ENCODE measurements around the gene ARL6.
A peak's percentile ranks its signal among the peaks of the same experiment; 100 is the strongest.
"Not testable (repeated sequence)": the region's sequence is repeated elsewhere in the genome, so short reads cannot be mapped to it uniquely, and the experiment has no call there.

The ARL6 gene

GRCh38 chr3:97821774-97822358, 57.3 kb downstream of the ARL6 start, which contains the start of gene CRYBG3:
Gene CRYBG3, plus strand, starts transcription at chr3:97822011. Its CDS starts 196 bp downstream, at chr3:97822207.
- peak; percentile 68 for DNase-seq (ENCODE audit: low read depth)

DNA sequence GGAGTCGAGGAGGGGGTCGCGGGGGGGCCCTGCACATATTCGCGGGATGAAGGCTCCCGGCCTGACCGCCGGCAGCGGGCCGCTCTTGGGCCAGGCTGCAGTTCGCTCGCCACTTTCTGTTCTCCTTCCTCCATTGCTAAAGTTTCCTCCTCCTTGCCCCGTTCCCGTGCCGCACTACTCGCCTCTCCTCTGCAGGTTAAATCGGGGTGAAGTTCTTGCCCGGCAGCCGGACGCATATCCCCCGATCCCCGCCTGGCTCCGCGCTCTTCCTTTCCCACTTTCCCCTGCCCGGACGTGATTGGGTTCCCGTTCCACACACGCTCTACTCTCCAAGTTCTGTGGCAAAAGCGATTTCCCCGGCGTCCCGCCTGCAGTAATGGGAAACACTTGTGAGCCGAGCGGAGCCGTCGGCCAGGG, 57.8 kb downstream of the ARL6 start:
- DNase-seq (ENCODE audit: low read depth), result peak; percentile 58

- no peak for DNase-seq (ENCODE audit: low read depth)
Observed at GRCh38 chr3:97823046-97824004, 58.8 kb downstream of the ARL6 start.

- peak; percentile 77 for DNase-seq (ENCODE audit: low read depth)
Observed at GRCh38 chr3:97825101-97825500, 60.5 kb downstream of the ARL6 start.

- DNase-seq (ENCODE audit: low read depth), result no peak
Observed at GRCh38 chr3:97827741-97828471, 63.3 kb downstream of the ARL6 start.

DNA sequence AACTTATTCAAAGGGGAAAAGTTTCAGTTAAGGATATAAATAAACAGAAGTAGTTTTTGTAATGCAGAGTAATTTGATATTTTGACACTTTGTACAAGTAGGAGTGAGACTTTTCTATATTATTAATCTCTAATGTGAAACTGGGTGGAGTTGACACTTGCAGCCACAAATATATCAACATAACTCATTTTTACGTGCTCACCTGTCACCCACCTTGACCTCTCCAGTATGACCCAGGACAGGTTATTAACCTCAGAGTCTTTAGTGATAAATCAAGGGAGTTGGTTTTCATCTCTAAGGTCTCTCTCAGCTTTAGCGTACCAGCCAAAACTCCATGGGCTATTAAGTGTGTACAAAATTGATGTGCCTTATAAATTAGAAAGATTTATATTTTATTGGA, 64.6 kb downstream of the ARL6 start:
- no peak for DNase-seq (ENCODE audit: low read depth)

DNA sequence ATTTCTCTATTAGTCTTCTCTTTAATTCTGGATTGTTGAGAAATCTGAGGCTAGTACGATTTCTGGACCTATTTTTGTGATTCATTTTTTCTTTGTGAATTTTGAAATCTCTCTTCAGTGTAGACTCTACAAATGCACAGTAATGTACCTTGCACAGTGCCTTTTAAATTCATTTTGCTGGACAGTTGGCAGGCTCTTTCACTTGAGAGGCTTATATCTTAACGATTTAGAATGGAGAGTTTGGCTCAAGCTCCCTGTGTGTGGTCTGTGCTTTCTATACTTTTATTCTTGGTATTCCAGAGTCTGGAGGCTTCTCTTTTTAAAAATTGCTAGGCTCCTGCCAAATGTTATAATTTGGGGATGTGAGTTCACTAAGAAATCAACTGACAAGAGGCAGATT, 66.1 kb downstream of the ARL6 start:
- DNase-seq (ENCODE audit: low read depth), result no peak

GRCh38 chr3:97831140-97831539, 66.6 kb downstream of the ARL6 start:
- no peak for DNase-seq (ENCODE audit: low read depth)

GRCh38 chr3:97833184-97833583, 68.6 kb downstream of the ARL6 start:
- not testable (repeated sequence) for DNase-seq (ENCODE audit: low read depth)

- DNase-seq (ENCODE audit: low read depth), result peak; percentile 71
Observed at GRCh38 chr3:97835761-97836160, 71.2 kb downstream of the ARL6 start.

- peak; percentile 63 for DNase-seq (ENCODE audit: low read depth)
Observed at GRCh38 chr3:97838393-97838792, 73.8 kb downstream of the ARL6 start.

- peak; percentile 38 for DNase-seq (ENCODE audit: low read depth)
Observed at GRCh38 chr3:97839944-97840343, 75.4 kb downstream of the ARL6 start.

GRCh38 chr3:97841304-97841703, 76.7 kb downstream of the ARL6 start:
- DNase-seq (ENCODE audit: low read depth), result no peak

- no peak for DNase-seq (ENCODE audit: low read depth)
Observed at GRCh38 chr3:97841956-97842355, 77.4 kb downstream of the ARL6 start.

GRCh38 chr3:97848779-97849178, 84.2 kb downstream of the ARL6 start:
- DNase-seq (ENCODE audit: low read depth), result no peak
